SU-DHL-6 (cell line): Measurements from ENCODE around the gene CD36.

Source experiments
- H2AFZ ChIP-seq: fragments of 200-600 bp; sonication (generic); 2 replicates; pipeline ENCODE4 v1.6.1; 2014; ENCODE audit warnings: low read depth, mild to moderate bottlenecking, moderate library complexity, mixed read lengths, antibody characterized with exemption, low read length; ENCODE audit not compliant: severe bottlenecking
- H3F3A ChIP-seq: fragments of 200-600 bp; shearing (Covaris generic); 2 replicates; pipeline ENCODE4 v1.6.0; 2016; ENCODE audit warnings: antibody characterized with exemption, mild to moderate bottlenecking; ENCODE audit not compliant: insufficient read depth
- H3K27ac ChIP-seq: fragments of 200-600 bp; sonication (generic); 2 replicates; pipeline ENCODE4 v1.5.1; 2016; ENCODE audit warnings: low read depth, mild to moderate bottlenecking, low read length, moderate library complexity, mixed read lengths
- H3K27me3 ChIP-seq: fragments of 200-600 bp; sonication (generic), shearing (Covaris generic); 2 replicates; pipeline ENCODE4 v1.6.0; 2014; ENCODE audit warnings: mild to moderate bottlenecking, low read length
- H3K36me3 ChIP-seq: fragments of 200-600 bp; sonication (generic); 2 replicates; pipeline ENCODE4 v1.6.1; 2014; ENCODE audit warnings: mild to moderate bottlenecking, low read length, mixed read lengths
- H3K4me2 ChIP-seq: fragments of 300-600, 200-600 bp; shearing (Covaris generic), sonication (generic); 2 replicates; pipeline ENCODE4 v1.6.0; 2014; ENCODE audit warnings: low read length, low read depth, mild to moderate bottlenecking; ENCODE audit not compliant: poor library complexity, severe bottlenecking
- H3K4me3 ChIP-seq: fragments of 200-600 bp; sonication (generic); 2 replicates; pipeline ENCODE4 v1.5.1; 2014; ENCODE audit warnings: antibody characterized with exemption, low read length, mild to moderate bottlenecking, mixed read lengths; ENCODE audit not compliant: insufficient read depth, poor library complexity, severe bottlenecking
- H3K79me2 ChIP-seq: fragments of 200-600 bp; sonication (generic); 2 replicates; pipeline ENCODE4 v1.6.1; 2014; ENCODE audit warnings: mild to moderate bottlenecking, low read length, moderate library complexity; ENCODE audit not compliant: insufficient read depth
- H3K9ac ChIP-seq: fragments of 200-600 bp; sonication (generic); 2 replicates; pipeline ENCODE4 v1.7.0; 2014; ENCODE audit warnings: mild to moderate bottlenecking, low read length
- H3K9me2 ChIP-seq: fragments of 200-600 bp; sonication (generic); replicated peaks from 2 replicates; pipeline ENCODE4 v1.6.1; 2014; ENCODE audit warnings: low read length; ENCODE audit not compliant: insufficient read depth
- H3K9me3 ChIP-seq: fragments of 200-600 bp; sonication (generic); 2 replicates; pipeline ENCODE4 v1.6.1; 2014; ENCODE audit warnings: low read length, mixed read lengths; ENCODE audit not compliant: insufficient read depth
- H4K20me1 ChIP-seq: fragments of 200-600 bp; sonication (generic); 2 replicates; pipeline ENCODE4 v1.6.1; 2014; ENCODE audit warnings: low read depth, mild to moderate bottlenecking, antibody characterized with exemption, low read length, moderate library complexity, mixed read lengths
- CTCF ChIP-seq: fragments of 200-600 bp; sonication (generic); IDR thresholded peaks from one replicate; pipeline ENCODE4 v1.5.1; 2017; ENCODE audit warnings: antibody characterized with exemption, mild to moderate bottlenecking, low read length, moderate library complexity; ENCODE audit not compliant: insufficient read depth, poor library complexity, severe bottlenecking
- EZH2phosphoT487 ChIP-seq: fragments of 200-600 bp; sonication (generic), shearing (Covaris generic); conservative IDR thresholded peaks from 2 replicates; pipeline ENCODE4 v1.6.1; 2018; ENCODE audit warnings: mild to moderate bottlenecking, antibody characterized with exemption, low read length, moderate library complexity, mixed read lengths

CD36 gene

GRCh38 chr7:80644054-80644453, 5.6 kb downstream of the CD36 start:
- TF ChIP-seq CTCF (no peak), EZH2phosphoT487 (no peak)

GRCh38 chr7:80646083-80646865, 7.8 kb downstream of the CD36 start:
- Histone ChIP-seq H4K20me1 (no peaks in the 10 kb centered on the region), H3K27me3 (no peaks in the 10 kb centered on the region), H3F3A (no peaks in the 10 kb centered on the region), H3K9me3 (no peaks in the 10 kb centered on the region), H3K9ac (no peak overlapping the region), H3K79me2 (no peaks in the 10 kb centered on the region), H2AFZ (no peak overlapping the region), H3K9me2 (no peaks in the 10 kb centered on the region), H3K36me3 (no peaks in the 10 kb centered on the region), H3K4me3 (no peak overlapping the region), H3K27ac (no peak overlapping the region), H3K4me2 (no peak overlapping the region)
- TF ChIP-seq EZH2phosphoT487: no peak
- no peak for TF ChIP-seq CTCF

More at GRCh38 chr7:80644054-80644453, 5.6 kb downstream of the CD36 start:
- Histone ChIP-seq H3K36me3 (no peaks in the 10 kb centered on the region), H3K9ac (no peak overlapping the region), H3K27ac (no peak overlapping the region), H3K4me2 (no peak overlapping the region), H3K9me3 (no peaks in the 10 kb centered on the region), H3K27me3 (no peaks in the 10 kb centered on the region), H4K20me1 (no peaks in the 10 kb centered on the region), H3K4me3 (no peak overlapping the region), H3K9me2 (no peaks in the 10 kb centered on the region), H3F3A (no peaks in the 10 kb centered on the region), H2AFZ (no peak overlapping the region), H3K79me2 (no peaks in the 10 kb centered on the region)

DNA sequence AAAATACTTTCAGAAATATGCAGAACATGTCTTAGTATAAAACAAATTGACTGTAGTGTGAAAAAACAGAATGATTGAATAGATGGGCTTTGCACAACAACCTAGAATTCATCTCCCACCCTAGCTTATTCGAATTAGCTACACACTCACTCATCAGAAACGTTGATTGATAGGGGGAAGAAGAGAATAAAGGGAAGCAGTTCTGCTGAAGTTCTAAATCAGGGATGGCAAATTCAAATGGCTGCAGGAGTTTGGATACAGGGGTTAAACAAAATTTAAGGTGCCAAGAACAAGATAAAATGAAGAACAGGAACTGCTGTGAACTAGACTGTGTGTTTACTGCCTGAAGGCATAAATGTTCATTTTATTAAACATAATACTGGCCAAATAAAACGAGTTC, 9.0 kb downstream of the CD36 start:
- H3F3A ChIP-seq: no peaks in the 10 kb centered on the region
- no peaks in the 10 kb centered on the region for H3K27me3 ChIP-seq
- no peak overlapping the region for H2AFZ ChIP-seq
- no peaks in the 10 kb centered on the region for H4K20me1 ChIP-seq
- H3K36me3 ChIP-seq: no peaks in the 10 kb centered on the region
- no peaks in the 10 kb centered on the region for H3K9me2 ChIP-seq
- TF ChIP-seq EZH2phosphoT487 (no peak), CTCF (no peak)
- H3K79me2 ChIP-seq: no peaks in the 10 kb centered on the region
- H3K4me3 ChIP-seq: no peak overlapping the region
- no peak overlapping the region for H3K27ac ChIP-seq
- H3K4me2 ChIP-seq: no peak overlapping the region
- H3K9me3 ChIP-seq: no peaks in the 10 kb centered on the region
- H3K9ac ChIP-seq: no peak overlapping the region
